SK-N-SH (cell line): ENCODE results near the gene CD86.

Source experiments
- CTCF ChIP-seq: fragments of 200-600 bp; sonication (generic); IDR thresholded peaks from 2 replicates; pipeline ENCODE4 v1.6.1; 2017; ENCODE audit warnings: antibody characterized with exemption, mild to moderate bottlenecking, moderate library complexity
- ELF1 ChIP-seq: IDR thresholded peaks from 2 replicates; pipeline ENCODE4 v1.4.0; 2012
- EP300 ChIP-seq, 2 experiments: IDR thresholded peaks; 2 replicates each; pipeline versions ENCODE4 v1.4.0 to v1.6.1; 2012; ENCODE audit warnings: borderline replicate concordance in 1 of 2, low read depth in 1 of 2, low read length in 1 of 2
- EZH2phosphoT487 ChIP-seq: fragments of 200-600 bp; sonication (generic); IDR thresholded peaks from 2 replicates; pipeline ENCODE4 v1.6.1; 2017; ENCODE audit warnings: low read depth, mixed run types, mild to moderate bottlenecking, antibody characterized with exemption, moderate library complexity, borderline replicate concordance
- JUND ChIP-seq: IDR thresholded peaks from 2 replicates; pipeline ENCODE4 v1.4.0; 2012
- RAD21 ChIP-seq: IDR thresholded peaks from 2 replicates; pipeline ENCODE4 v1.6.1; 2012; ENCODE audit warnings: mild to moderate bottlenecking, low read length
- RCOR1 ChIP-seq: fragments of 150-350 bp; IDR thresholded peaks from 2 replicates; pipeline ENCODE4 v1.6.1; 2017; ENCODE audit warnings: antibody characterized with exemption, low read length
- REST ChIP-seq: IDR thresholded peaks from 2 replicates; pipeline ENCODE4 v1.6.1; 2012; ENCODE audit warnings: mild to moderate bottlenecking, low read depth, low read length, moderate library complexity
- RFX5 ChIP-seq: IDR thresholded peaks from 2 replicates; pipeline ENCODE4 v1.6.1; 2012; ENCODE audit warnings: mild to moderate bottlenecking, improper control_type of control experiment, low read length
- RXRA ChIP-seq: IDR thresholded peaks from 2 replicates; pipeline ENCODE4 v1.4.0; 2012; ENCODE audit warnings: low read depth, mild to moderate bottlenecking, borderline replicate concordance
- SMC3 ChIP-seq: IDR thresholded peaks from 2 replicates; pipeline ENCODE4 v1.6.1; 2012; ENCODE audit warnings: low read depth, low read length, improper control_type of control experiment
- TAF1 ChIP-seq: IDR thresholded peaks from 2 replicates; pipeline ENCODE4 v1.6.1; 2012; ENCODE audit warnings: low read depth, mild to moderate bottlenecking, low read length, moderate library complexity, borderline replicate concordance
- TEAD4 ChIP-seq: IDR thresholded peaks from 2 replicates; pipeline ENCODE4 v1.4.0; 2012; ENCODE audit warnings: mild to moderate bottlenecking, borderline replicate concordance; ENCODE audit not compliant: insufficient read depth

GRCh38 chr3:122100591-122101463 is 45.7 kb downstream of the CD86 start:
- TF ChIP-seq EP300 (IDR thresholded peaks at IDR 0.05; ENCODE audit: borderline replicate concordance in 1 of 2, low read depth in 1 of 2, low read length in 1 of 2): no peak
- no peak for TF ChIP-seq REST
- TF ChIP-seq SMC3: no peak
- TF ChIP-seq CTCF: no peak
- TF ChIP-seq EZH2phosphoT487: no peak
- no peak for TF ChIP-seq TAF1
- no peak for TF ChIP-seq RCOR1
- no peak for TF ChIP-seq TEAD4
- TF ChIP-seq ELF1: no peak
- TF ChIP-seq RAD21: no peak
- TF ChIP-seq RFX5: peak; percentile 82
- no peak for TF ChIP-seq JUND
- no peak for TF ChIP-seq RXRA
